ENCODE results near the gene KASH5.

The KASH5 gene

GRCh38 chr19:49396738-49397505 is 8.9 kb downstream of the KASH5 start:
- no peak for DNase-seq

DNA sequence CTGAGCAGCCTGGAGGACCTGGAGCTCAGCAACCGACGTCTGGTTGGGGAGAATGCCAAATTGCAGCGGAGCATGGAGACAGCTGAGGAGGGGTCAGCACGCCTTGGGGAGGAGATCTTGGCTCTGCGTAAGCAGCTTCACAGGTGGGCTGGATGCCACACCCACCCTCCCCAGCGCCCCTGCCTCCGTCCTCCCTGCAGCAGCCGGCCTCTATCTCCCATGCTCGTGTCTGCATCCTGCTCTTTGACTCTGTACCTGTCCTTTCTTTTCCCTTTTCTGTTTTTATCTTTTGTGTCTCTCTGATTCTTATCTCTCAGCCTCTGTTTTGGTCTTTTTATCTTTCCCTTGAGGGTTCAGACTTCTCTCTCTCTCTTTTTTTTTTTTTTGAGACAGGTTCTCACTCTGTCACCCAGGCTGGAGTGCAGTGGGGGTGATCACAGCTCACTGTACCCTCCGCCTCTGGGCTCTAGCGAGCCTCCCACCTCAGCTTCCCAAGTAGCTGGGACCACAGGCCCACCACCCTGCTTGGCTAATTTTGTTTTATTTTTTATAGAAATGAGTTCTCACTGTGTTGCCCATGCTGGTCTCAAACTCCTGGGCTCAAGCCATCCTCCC is 10.1 kb downstream of the KASH5 start:
- DNase-seq: no peak

DNA sequence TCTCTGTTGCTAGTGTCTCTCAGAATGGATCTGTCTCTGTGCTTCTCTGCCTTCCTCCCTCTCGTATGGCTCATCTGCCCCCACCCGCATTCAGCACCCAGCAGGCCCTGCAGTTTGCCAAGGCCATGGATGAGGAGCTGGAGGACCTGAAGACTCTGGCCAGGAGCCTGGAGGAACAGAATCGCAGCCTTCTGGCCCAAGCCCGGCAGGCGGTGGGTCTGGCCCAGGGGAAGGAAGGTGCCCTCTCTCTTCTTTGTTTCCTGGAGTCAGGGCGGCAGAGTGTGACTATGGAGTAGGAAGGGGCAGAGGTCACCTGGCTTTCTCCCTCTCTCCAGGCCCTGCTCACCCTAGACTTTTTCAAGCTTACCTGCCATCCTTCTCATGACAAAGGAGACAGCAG is 10.9 kb downstream of the KASH5 start:
- no peak for DNase-seq

- no peak for DNase-seq
Observed at GRCh38 chr19:49400029-49400428, 12.0 kb downstream of the KASH5 start.

DNA sequence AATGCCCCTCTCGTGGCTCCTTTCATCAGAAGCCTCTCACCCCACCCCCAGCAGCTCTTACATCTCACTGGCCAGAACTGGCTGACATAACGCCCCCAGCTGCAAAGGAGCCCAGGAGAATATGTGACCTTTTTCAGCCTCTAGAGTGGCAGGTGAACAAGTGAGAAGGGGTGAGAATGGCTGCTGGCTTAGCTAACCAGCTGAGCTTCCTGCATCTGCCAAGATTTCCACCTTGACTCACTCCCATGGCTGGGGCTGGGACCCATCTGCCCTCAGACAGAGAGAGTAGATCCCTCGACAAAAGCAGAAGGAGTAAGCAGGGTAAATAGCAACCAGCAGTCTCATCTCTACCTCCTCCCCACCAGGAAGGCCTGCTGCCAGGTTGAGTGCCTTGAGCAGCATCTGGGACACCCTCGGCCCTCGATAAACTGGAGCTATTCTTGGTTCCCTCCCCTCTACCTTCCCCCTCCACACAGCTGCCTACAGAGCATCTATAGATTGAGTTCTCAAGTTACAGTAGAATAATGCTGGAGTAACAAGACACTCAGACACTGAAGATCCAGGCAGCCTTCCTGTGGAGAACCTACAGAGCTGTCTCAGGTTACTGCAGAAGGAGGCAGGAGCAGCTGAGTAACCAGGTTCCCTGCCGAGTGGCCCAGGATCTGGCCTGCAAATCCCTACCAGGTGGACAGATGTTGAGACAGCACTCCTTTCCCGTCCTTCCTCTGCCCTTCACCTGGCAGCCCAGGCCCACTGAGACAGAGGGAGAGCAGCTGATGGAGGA is 15.5 kb downstream of the KASH5 start:
- DNase-seq: no peak

GRCh38 chr19:49407079-49407478 is 19.0 kb downstream of the KASH5 start:
- no peak for DNase-seq

- DNase-seq: no peak
Observed at GRCh38 chr19:49407482-49408015, 19.5 kb downstream of the KASH5 start.

- DNase-seq: no peak
Observed at GRCh38 chr19:49408816-49409440, 20.9 kb downstream of the KASH5 start.

- no peak for DNase-seq
Observed at GRCh38 chr19:49409441-49410029, 21.5 kb downstream of the KASH5 start.

GRCh38 chr19:49411681-49412326 is 23.8 kb downstream of the KASH5 start:
- no peak for DNase-seq

GRCh38 chr19:49413348-49413747 is 25.3 kb downstream of the KASH5 start:
- DNase-seq: no peak

DNA sequence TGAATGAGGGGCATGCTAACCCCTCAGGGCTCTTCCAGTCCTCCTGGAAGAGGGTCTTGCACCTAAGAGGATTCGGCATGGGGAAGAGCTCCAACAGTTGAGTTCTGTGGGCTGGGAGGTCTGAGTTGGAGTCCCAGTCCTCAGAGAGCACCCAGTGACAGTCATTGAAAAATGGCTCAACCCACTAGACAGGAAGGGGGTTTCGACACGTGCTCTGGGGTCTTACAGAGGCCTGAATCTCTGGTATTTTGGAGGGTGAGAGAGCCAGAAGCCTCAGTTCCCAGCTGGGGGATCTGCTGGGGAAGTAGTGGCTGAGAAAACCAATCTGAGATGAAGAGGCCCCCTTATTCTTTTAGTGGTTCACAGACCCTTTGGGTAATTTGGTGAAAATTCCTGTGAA is 26.2 kb downstream of the KASH5 start:
- no peak for DNase-seq

GRCh38 chr19:49415102-49415809 is 27.2 kb downstream of the KASH5 start:
- DNase-seq: no peak

DNA sequence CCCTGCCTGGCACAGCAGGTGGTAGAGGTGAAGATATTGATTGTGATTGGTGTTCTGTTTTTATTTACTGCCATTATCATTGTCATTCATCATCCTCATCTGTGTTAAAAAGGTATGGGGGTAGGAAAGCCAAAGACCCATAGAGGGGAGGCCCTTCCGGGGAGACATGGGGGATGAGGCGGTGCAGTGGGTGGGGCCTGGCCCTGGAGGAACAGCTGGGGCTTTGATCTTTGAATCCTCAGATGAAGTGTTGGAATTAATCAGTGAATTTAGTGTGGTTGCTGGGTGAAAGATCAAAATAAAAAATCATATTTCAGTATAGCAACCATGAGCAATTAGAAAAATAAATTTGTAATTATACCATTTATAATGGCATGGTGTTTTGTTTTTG is 27.8 kb downstream of the KASH5 start:
- DNase-seq: no peak

GRCh38 chr19:49417088-49417487 is 29.0 kb downstream of the KASH5 start:
- DNase-seq: no peak

DNA sequence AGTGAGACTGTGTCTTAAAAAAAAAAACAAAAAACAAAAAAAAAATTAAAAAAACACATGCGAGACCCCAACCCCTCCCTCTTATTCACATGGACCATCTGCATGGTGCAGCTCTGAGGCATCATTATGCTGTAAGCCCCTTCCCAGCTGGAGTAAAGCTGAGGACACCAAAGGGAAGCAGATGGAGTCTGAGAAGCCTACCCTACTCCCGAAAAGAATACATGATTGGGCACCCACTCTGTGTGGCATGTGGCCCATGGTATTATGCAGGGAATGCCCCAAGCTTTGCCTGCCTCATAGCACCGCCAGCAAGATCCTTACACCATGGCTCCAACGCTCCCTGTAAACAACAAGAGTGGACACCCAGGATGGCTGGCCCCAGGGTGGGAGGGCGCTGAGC is 30.5 kb downstream of the KASH5 start:
- DNase-seq: no peak

- no peak for DNase-seq
Observed at GRCh38 chr19:49419173-49419572, 31.1 kb downstream of the KASH5 start.

- no peak for DNase-seq
Observed at GRCh38 chr19:49420227-49420626, 32.2 kb downstream of the KASH5 start.

DNA sequence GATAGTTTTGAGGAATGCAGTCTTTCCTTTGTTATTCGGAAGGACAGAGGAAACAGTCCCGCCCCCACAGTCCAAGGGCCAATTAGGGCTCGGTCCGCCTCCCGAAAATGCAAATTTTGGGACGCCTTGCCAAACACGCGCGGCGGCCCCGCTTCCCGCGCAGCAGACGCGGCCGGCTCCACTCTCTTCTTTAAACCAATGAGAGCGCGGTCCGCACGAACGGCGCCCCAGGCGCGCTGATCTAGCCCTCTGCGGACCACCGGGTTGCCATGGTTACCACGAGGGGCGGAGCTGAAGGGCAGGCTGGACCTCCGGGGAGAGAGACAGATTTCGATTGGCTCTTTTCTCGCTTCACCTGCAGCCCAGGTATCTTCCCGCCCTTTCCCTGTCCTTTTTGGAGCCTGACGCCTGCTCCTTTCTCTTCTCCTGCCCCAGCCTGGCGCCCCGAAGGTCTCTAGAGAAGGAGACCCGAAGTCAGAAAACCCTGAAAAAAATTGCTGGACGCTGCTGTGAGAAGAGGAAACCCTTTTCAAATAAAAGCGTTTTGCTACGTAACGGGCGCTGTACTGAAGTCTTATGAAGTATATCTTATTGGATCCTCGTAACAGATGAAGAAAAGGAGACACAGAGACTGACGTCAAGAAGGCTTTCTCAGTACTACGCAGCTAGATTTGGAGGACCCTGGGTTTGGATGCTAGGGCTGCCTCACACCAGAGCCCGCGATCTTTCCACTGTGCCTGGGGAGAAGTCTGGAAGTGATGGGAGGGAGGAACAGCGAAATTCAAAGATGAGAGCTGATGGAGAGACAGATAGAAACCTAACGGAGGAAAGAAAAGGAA is 33.2 kb downstream of the KASH5 start:
- no peak for DNase-seq

DNA sequence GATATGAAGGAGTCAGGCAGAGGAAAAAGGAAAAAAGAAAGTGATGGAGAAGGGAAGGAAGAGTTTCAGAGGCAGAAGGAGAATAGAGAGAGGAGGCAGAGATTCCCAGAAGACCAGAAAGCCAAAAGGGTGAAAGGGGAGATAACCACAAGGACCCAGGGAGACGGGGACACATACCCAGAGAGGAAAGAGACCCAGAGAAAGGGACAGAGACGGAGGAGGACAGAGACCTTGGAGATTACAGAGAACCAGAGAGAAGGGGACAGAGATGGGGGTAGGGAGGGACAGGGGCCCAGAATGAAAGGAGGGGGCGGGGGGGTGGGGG is 33.8 kb downstream of the KASH5 start:
- no peak for DNase-seq
